GM23338 (cell line): ENCODE measurements around the gene SOS1. TPM values are rescaled to one million over a fixed set of nuclear protein-coding genes. Genes with fewer than 3 reads are reported as not detected.

Source experiments
- ATAC-seq: fragments of 200-7000 bp; cut with Tn5 transposase; 3 replicates; pipeline ENCODE4 v1.9.1; 2020
- DNase-seq: peaks from one replicate; pipeline ENCODE4 v3.0.0-alpha.2; 2015; ENCODE audit warnings: low spot score
- H2AFZ ChIP-seq: fragments of 200-600 bp; sonication (generic); 2 replicates; pipeline ENCODE4 v1.8.0; 2016; ENCODE audit warnings: antibody characterized with exemption, mild to moderate bottlenecking, moderate library complexity
- H3F3A ChIP-seq: fragments of 200-600 bp; sonication (generic); replicated peaks from 2 replicates; pipeline ENCODE4 v1.8.0; 2017; ENCODE audit warnings: antibody characterized with exemption, mixed run types, low read depth
- H3K27ac ChIP-seq: fragments of 200-600 bp; sonication (generic); 2 replicates; pipeline ENCODE4 v1.6.1; 2016; ENCODE audit warnings: low read depth
- H3K27me3 ChIP-seq: fragments of 200-600 bp; sonication (generic); 2 replicates; pipeline ENCODE4 v1.8.0; 2016; ENCODE audit warnings: mild to moderate bottlenecking, mixed run types, moderate library complexity; ENCODE audit not compliant: insufficient read depth
- H3K36me3 ChIP-seq: fragments of 200-600 bp; sonication (generic); 2 replicates; pipeline ENCODE4 v1.8.0; 2016; ENCODE audit warnings: mild to moderate bottlenecking; ENCODE audit not compliant: insufficient read depth
- H3K4me1 ChIP-seq: fragments of 200-600 bp; sonication (generic); 2 replicates; pipeline ENCODE4 v1.8.0; 2016; ENCODE audit warnings: mild to moderate bottlenecking, moderate library complexity; ENCODE audit not compliant: insufficient read depth
- H3K4me2 ChIP-seq: fragments of 200-600 bp; sonication (generic); 2 replicates; pipeline ENCODE4 v1.7.1; 2017; ENCODE audit warnings: mixed run types
- H3K4me3 ChIP-seq: fragments of 200-600 bp; sonication (generic); 2 replicates; pipeline ENCODE4 v1.6.1; 2016; ENCODE audit warnings: mixed run types
- H3K79me2 ChIP-seq: fragments of 200-600 bp; sonication (generic); replicated peaks from 2 replicates; pipeline ENCODE4 v1.8.0; 2017; ENCODE audit warnings: mild to moderate bottlenecking; ENCODE audit not compliant: insufficient read depth
- H3K9me2 ChIP-seq: fragments of 200-600 bp; sonication (generic); 2 replicates; pipeline ENCODE4 v1.8.0; 2017; ENCODE audit not compliant: insufficient read depth
- H4K20me1 ChIP-seq: fragments of 200-600 bp; sonication (generic); replicated peaks from 2 replicates; pipeline ENCODE4 v1.8.0; 2017; ENCODE audit warnings: mild to moderate bottlenecking; ENCODE audit not compliant: insufficient read depth
- H3K27ac Mint-ChIP-seq: 2 replicates; pipeline ENCODE4 v1.8.0; 2020; ENCODE audit warnings: inconsistent platforms, mild to moderate bottlenecking, moderate library complexity, mixed read lengths
- H3K27me3 Mint-ChIP-seq: 3 replicates; pipeline ENCODE4 v1.8.0; 2022; ENCODE audit warnings: low read depth, mild to moderate bottlenecking, moderate library complexity, mixed read lengths, inconsistent platforms; ENCODE audit not compliant: insufficient read depth, poor library complexity
- H3K36me3 Mint-ChIP-seq: 3 replicates; pipeline ENCODE4 v1.8.0; 2021; ENCODE audit warnings: low read depth, mild to moderate bottlenecking, inconsistent platforms, moderate library complexity, mixed read lengths
- H3K4me1 Mint-ChIP-seq: 3 replicates; pipeline ENCODE4 v1.8.0; 2020; ENCODE audit warnings: mild to moderate bottlenecking, inconsistent platforms, mixed read lengths
- H3K4me3 Mint-ChIP-seq: 3 replicates; pipeline ENCODE4 v1.8.0; 2021; ENCODE audit warnings: moderate library complexity, mild to moderate bottlenecking, inconsistent platforms, mixed read lengths
- H3K9me3 Mint-ChIP-seq: 3 replicates; pipeline ENCODE4 v1.8.0; 2020; ENCODE audit warnings: moderate library complexity, mild to moderate bottlenecking, inconsistent platforms, mixed read lengths
- CREB1 ChIP-seq: fragments of 250-450 bp; sonication (Bioruptor Pico); IDR thresholded peaks from 2 replicates; pipeline ENCODE4 v1.5.0; 2020; ENCODE audit warnings: low read depth, mild to moderate bottlenecking, moderate library complexity
- EZH2 ChIP-seq: fragments of 200-600 bp; sonication (generic); IDR thresholded peaks from one replicate; pipeline ENCODE4 v1.8.0; 2017; ENCODE audit warnings: antibody characterized with exemption, mild to moderate bottlenecking, low read depth; ENCODE audit not compliant: unreplicated experiment
- EZH2phosphoT487 ChIP-seq: fragments of 200-600 bp; sonication (generic); IDR thresholded peaks from one replicate; pipeline ENCODE4 v1.8.1; 2018; ENCODE audit warnings: antibody characterized with exemption; ENCODE audit not compliant: unreplicated experiment
- JUNB ChIP-seq: IDR thresholded peaks from one replicate; pipeline ENCODE4 v1.6.1; 2016; ENCODE audit warnings: antibody characterized with exemption; ENCODE audit not compliant: unreplicated experiment
- NANOG ChIP-seq: IDR thresholded peaks from 2 replicates; pipeline ENCODE4 v1.6.1; 2016; ENCODE audit warnings: antibody characterized with exemption, borderline replicate concordance
- POLR2AphosphoS5 ChIP-seq: IDR thresholded peaks from 2 replicates; pipeline ENCODE4 v1.6.1; 2016; ENCODE audit warnings: antibody characterized with exemption, low read depth
- STAT1 ChIP-seq: IDR thresholded peaks from one replicate; pipeline ENCODE4 v1.6.1; 2016; ENCODE audit warnings: antibody characterized with exemption; ENCODE audit not compliant: unreplicated experiment
- ZNF114 ChIP-seq: fragments of 250-450 bp; sonication (Bioruptor Pico); IDR thresholded peaks from 2 replicates; pipeline ENCODE4 v1.5.0; 2020; ENCODE audit warnings: mild to moderate bottlenecking, moderate library complexity
- ZNF331 ChIP-seq: fragments of 250-450 bp; sonication (Bioruptor Pico); IDR thresholded peaks from 2 replicates; pipeline ENCODE4 v1.5.0; 2020; ENCODE audit warnings: low read depth, mild to moderate bottlenecking, moderate library complexity
- polyA plus RNA-seq: library from polyadenylated mRNA; unstranded; fragments of >200 nt; fragmentation: Nextera tagmentation; extraction: Ambion mirVana; gene quantifications from 2 replicates; pipeline ENCODE4 v1.2.1, GENCODE V29; 2016
- total RNA-seq: library from RNA; depleted of rRNA; stranded (reverse); fragments of >200 nt; shearing (Covaris generic); gene quantifications from 2 replicates; pipeline ENCODE4 v1.2.3, GENCODE V29; 2014
- TF ChIP-seq, protein P1 (sequence below), 2 experiments: fragments of 200-600 bp in 1 of 2; sonication (generic) in 1 of 2; conservative IDR thresholded peaks; 2 replicates each; pipeline versions ENCODE4 v1.5.1 to v1.6.1; 2016 to 2017; ENCODE audit warnings: antibody characterized with exemption in 2 of 2, low read depth in 2 of 2, mild to moderate bottlenecking in 2 of 2, moderate library complexity in 1 of 2
- TF ChIP-seq, protein P2 (sequence below): fragments of 250-450 bp; sonication (Bioruptor Pico); IDR thresholded peaks from 2 replicates; pipeline ENCODE4 v1.5.0; 2020; ENCODE audit warnings: mild to moderate bottlenecking, moderate library complexity

The SOS1 gene
- total and polyA plus RNA-seq, 2 experiments from 2014 or later: 13.4 to 21.9 TPM

DNA sequence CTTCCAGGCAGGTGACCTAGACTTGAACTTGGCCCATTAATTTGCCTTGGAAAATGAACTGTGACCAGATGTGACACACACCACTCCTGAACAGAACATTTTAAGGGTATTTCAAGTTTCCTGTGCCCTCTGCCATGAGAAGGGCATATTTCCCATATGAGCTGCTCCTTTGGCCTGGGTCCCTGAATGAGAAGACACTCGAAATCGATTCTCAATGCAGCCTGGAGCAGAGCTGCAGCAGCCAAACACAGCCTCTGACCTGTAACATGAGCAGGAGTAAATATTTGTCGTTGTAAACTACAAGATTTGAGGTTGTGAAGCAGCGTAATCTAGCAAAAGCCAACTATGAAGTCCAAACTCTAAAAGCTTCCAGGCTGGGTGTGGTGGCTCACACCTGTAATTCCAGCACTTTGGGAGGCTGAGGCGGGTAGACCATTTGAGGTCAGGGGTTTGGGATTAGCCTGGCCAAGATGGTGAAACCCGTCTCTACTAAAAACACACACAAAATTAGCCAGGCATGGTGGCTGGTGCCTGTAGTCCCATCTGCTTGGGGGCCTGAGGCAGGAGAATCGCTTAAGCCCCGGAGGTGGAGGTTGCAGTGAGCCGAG lies 30.1 kb upstream of the SOS1 start:
- Histone ChIP-seq H3K79me2 (no peaks in the 10 kb centered on the region), H3K27ac (0 out of 2 replicates have a peak overlapping the region, but pooled peaks have one; percentile 45), H4K20me1 (no peaks in the 10 kb centered on the region), H3K36me3 (no peaks in the 10 kb centered on the region), H3K27me3 (no peaks in the 10 kb centered on the region), H3K4me2 (no peak overlapping the region), H3K9me2 (0 out of 2 replicates have a peak, but pooled peaks cover 9% of the 10 kb centered on the region), H3K4me3 (no peak overlapping the region), H2AFZ (0 out of 2 replicates have a peak overlapping the region, but pooled peaks have one; percentile 74), H3F3A (no peaks in the 10 kb centered on the region), H3K4me1 (peaks cover 4% of the 10 kb centered on the region)
- H3K4me3 Mint-ChIP-seq: no peak overlapping the region
- no peaks in the 10 kb centered on the region for H3K9me3 Mint-ChIP-seq
- H3K36me3 Mint-ChIP-seq: no peaks in the 10 kb centered on the region; the same call in 2 of the 3 replicates
- ATAC-seq (no peak), DNase-seq (no peak)
- no peaks in the 10 kb centered on the region; the same call in 1 of the 3 replicates for H3K4me1 Mint-ChIP-seq
- H3K27me3 Mint-ChIP-seq: peaks cover 2% of the 10 kb centered on the region
- H3K27ac Mint-ChIP-seq: no peak overlapping the region
- TF ChIP-seq ZNF114 (CRISPR knock-in tag): no peak
- TF ChIP-seq, protein P1, sequence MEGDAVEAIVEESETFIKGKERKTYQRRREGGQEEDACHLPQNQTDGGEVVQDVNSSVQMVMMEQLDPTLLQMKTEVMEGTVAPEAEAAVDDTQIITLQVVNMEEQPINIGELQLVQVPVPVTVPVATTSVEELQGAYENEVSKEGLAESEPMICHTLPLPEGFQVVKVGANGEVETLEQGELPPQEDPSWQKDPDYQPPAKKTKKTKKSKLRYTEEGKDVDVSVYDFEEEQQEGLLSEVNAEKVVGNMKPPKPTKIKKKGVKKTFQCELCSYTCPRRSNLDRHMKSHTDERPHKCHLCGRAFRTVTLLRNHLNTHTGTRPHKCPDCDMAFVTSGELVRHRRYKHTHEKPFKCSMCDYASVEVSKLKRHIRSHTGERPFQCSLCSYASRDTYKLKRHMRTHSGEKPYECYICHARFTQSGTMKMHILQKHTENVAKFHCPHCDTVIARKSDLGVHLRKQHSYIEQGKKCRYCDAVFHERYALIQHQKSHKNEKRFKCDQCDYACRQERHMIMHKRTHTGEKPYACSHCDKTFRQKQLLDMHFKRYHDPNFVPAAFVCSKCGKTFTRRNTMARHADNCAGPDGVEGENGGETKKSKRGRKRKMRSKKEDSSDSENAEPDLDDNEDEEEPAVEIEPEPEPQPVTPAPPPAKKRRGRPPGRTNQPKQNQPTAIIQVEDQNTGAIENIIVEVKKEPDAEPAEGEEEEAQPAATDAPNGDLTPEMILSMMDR (conservative IDR thresholded peaks at IDR 0.05; ENCODE audit: low read depth in 2 of 2): no peak

DNA sequence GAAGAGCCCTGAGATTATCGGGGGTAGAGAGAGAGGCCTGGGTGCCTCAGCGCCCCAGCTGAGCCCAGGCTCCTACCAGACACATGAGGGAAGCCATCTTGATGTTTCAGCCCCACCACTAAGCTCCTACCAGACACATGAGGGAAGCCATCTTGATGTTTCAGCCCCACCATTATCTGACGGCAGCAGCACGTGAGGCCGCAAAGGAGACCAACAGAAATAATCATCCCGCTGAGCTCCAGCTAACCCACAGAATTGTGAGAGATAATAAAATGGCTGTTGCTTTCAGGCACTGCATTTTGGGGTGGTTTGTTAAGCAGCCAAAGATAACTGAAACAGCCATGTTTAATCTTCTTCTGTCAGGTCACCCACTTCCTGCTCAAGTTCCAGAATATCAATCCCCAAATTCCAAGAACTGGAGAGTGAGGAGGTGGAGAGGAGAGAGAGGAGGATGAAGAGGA lies 29.3 kb upstream of the SOS1 start:
- peaks cover 2% of the 10 kb centered on the region for H3K27me3 Mint-ChIP-seq
- DNase-seq (no peak), ATAC-seq (no peak)
- H3K36me3 Mint-ChIP-seq: no peaks in the 10 kb centered on the region; the same call in 2 of the 3 replicates
- H3K4me3 Mint-ChIP-seq: no peak overlapping the region
- no peaks in the 10 kb centered on the region for H3K9me3 Mint-ChIP-seq
- no peaks in the 10 kb centered on the region for H4K20me1 ChIP-seq
- TF ChIP-seq STAT1: no peak
- TF ChIP-seq NANOG: no peak
- no peak for TF ChIP-seq JUNB
- no peak for TF ChIP-seq CREB1 (CRISPR knock-in tag)
- TF ChIP-seq, protein P1 (conservative IDR thresholded peaks at IDR 0.05; ENCODE audit: low read depth in 2 of 2): no peak
- TF ChIP-seq, protein P2, sequence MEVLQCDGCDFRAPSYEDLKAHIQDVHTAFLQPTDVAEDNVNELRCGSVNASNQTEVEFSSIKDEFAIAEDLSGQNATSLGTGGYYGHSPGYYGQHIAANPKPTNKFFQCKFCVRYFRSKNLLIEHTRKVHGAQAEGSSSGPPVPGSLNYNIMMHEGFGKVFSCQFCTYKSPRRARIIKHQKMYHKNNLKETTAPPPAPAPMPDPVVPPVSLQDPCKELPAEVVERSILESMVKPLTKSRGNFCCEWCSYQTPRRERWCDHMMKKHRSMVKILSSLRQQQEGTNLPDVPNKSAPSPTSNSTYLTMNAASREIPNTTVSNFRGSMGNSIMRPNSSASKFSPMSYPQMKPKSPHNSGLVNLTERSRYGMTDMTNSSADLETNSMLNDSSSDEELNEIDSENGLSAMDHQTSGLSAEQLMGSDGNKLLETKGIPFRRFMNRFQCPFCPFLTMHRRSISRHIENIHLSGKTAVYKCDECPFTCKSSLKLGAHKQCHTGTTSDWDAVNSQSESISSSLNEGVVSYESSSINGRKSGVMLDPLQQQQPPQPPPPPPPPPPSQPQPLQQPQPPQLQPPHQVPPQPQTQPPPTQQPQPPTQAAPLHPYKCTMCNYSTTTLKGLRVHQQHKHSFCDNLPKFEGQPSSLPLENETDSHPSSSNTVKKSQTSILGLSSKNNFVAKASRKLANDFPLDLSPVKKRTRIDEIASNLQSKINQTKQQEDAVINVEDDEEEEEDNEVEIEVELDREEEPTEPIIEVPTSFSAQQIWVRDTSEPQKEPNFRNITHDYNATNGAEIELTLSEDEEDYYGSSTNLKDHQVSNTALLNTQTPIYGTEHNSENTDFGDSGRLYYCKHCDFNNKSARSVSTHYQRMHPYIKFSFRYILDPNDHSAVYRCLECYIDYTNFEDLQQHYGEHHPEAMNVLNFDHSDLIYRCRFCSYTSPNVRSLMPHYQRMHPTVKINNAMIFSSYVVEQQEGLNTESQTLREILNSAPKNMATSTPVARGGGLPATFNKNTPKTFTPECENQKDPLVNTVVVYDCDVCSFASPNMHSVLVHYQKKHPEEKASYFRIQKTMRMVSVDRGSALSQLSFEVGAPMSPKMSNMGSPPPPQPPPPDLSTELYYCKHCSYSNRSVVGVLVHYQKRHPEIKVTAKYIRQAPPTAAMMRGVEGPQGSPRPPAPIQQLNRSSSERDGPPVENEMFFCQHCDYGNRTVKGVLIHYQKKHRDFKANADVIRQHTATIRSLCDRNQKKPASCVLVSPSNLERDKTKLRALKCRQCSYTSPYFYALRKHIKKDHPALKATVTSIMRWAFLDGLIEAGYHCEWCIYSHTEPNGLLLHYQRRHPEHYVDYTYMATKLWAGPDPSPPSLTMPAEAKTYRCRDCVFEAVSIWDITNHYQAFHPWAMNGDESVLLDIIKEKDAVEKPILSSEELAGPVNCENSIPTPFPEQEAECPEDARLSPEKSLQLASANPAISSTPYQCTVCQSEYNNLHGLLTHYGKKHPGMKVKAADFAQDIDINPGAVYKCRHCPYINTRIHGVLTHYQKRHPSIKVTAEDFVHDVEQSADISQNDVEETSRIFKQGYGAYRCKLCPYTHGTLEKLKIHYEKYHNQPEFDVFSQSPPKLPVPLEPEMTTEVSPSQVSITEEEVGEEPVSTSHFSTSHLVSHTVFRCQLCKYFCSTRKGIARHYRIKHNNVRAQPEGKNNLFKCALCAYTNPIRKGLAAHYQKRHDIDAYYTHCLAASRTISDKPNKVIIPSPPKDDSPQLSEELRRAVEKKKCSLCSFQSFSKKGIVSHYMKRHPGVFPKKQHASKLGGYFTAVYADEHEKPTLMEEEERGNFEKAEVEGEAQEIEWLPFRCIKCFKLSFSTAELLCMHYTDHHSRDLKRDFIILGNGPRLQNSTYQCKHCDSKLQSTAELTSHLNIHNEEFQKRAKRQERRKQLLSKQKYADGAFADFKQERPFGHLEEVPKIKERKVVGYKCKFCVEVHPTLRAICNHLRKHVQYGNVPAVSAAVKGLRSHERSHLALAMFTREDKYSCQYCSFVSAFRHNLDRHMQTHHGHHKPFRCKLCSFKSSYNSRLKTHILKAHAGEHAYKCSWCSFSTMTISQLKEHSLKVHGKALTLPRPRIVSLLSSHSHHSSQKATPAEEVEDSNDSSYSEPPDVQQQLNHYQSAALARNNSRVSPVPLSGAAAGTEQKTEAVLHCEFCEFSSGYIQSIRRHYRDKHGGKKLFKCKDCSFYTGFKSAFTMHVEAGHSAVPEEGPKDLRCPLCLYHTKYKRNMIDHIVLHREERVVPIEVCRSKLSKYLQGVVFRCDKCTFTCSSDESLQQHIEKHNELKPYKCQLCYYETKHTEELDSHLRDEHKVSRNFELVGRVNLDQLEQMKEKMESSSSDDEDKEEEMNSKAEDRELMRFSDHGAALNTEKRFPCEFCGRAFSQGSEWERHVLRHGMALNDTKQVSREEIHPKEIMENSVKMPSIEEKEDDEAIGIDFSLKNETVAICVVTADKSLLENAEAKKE (CRISPR knock-in tag): no peak
- no peak for TF ChIP-seq EZH2
- no peak for TF ChIP-seq ZNF114 (CRISPR knock-in tag)
- no peak for TF ChIP-seq POLR2AphosphoS5
- TF ChIP-seq EZH2phosphoT487: no peak
- no peak for TF ChIP-seq ZNF331
- H3K79me2 ChIP-seq: no peaks in the 10 kb centered on the region
- no peak overlapping the region for H3K4me2 ChIP-seq
- H3K36me3 ChIP-seq: no peaks in the 10 kb centered on the region
- H3K9me2 ChIP-seq: 0 out of 2 replicates have a peak, but pooled peaks cover 9% of the 10 kb centered on the region
- H3K4me1 ChIP-seq: peaks cover under 1% of the 10 kb centered on the region
- no peak overlapping the region for H3K27ac Mint-ChIP-seq
- H2AFZ ChIP-seq: peak overlapping the region; percentile 69; the same call in 1 of the 2 replicates
- no peaks in the 10 kb centered on the region for H3K27me3 ChIP-seq
- no peaks in the 10 kb centered on the region for H3F3A ChIP-seq
- H3K27ac ChIP-seq: no peak overlapping the region
- no peak overlapping the region for H3K4me3 ChIP-seq
- H3K4me1 Mint-ChIP-seq: no peaks in the 10 kb centered on the region; the same call in 1 of the 3 replicates
